Adrenal gland (tissue), 12 donors: ENCODE data around the gene HEXIM2. TPM values are rescaled to one million over a fixed set of nuclear protein-coding genes. Genes with fewer than 3 reads are reported as not detected.
A peak's percentile ranks its signal among the peaks of the same experiment; 100 is the strongest.

Experiments
- DNase-seq, 7 donors: peaks; one replicate each; pipeline ENCODE4 v3.0.0-alpha.2; 2019 to 2020
- H3K27ac ChIP-seq, 5 donors: fragments of 200-600 bp; sonication (generic) in 4 of 5; 1 replicate in 3 of 5; 2 replicates in 2 of 5; pipeline versions ENCODE4 v1.5.1 to v1.8.0; 2016 to 2020; ENCODE audit warnings: mild to moderate bottlenecking in 1 of 5
- H3K27me3 ChIP-seq: fragments of 200-600 bp; 2 replicates; pipeline ENCODE4 v1.8.0; 2021
- H3K36me3 ChIP-seq, 2 donors: fragments of 200-600 bp; replicated peaks in 1 of 2; 1 replicate in 1 of 2; 2 replicates in 1 of 2; pipeline versions ENCODE4 v1.5.1 to v1.8.0; 2018 to 2022
- H3K4me1 ChIP-seq, 2 donors: fragments of 200-600 bp; replicated peaks in 1 of 2; 1 replicate in 1 of 2; 2 replicates in 1 of 2; pipeline versions ENCODE4 v1.5.1 to v1.8.0; 2018 to 2021
- H3K4me3 ChIP-seq, 4 donors: fragments of 200-600 bp; sonication (generic) in 3 of 4; one replicate each; pipeline ENCODE4 v1.5.1; 2016 to 2018
- H3K9me3 ChIP-seq, 3 donors: fragments of 200-600 bp; sonication (generic) in 1 of 3; replicated peaks in 1 of 3; 1 replicate in 2 of 3; 2 replicates in 1 of 3; pipeline versions ENCODE4 v1.5.1 to v1.8.0; 2016 to 2021
- CTCF ChIP-seq, 6 experiments: fragments of 450-650 bp in 4 of 6; fragments of 200-600 bp in 2 of 6; sonication (generic) in 1 of 6; IDR thresholded peaks; 1 replicate in 5 of 6; 2 replicates in 1 of 6; pipeline versions ENCODE4 v1.5.1 to v1.8.0; 2016 to 2021; ENCODE audit warnings: antibody characterized with exemption in 6 of 6, mild to moderate bottlenecking in 2 of 6, moderate library complexity in 1 of 6
- POLR2A ChIP-seq, 2 donors: fragments of 450-650 bp; IDR thresholded peaks; one replicate each; pipeline ENCODE4 v1.6.1; 2017; ENCODE audit warnings: antibody characterized with exemption in 2 of 2, mild to moderate bottlenecking in 2 of 2, moderate library complexity in 1 of 2
- WGBS, 4 donors: extraction: QIAGEN DNeasy Blood & Tissue Kit in 2 of 4; methylation state at CpG; one replicate each; pipeline versions ENCODE4 v1.1.5 to v1.1.7; 2013 to 2017; 5-methylcytosine and 5-hydroxymethylcytosine counted together
- intact Hi-C, 2 donors: fragments of 100-400 bp; cut with DNase I; formaldehyde crosslinking; loops; one replicate each; pipeline versions ENCODE4 v1.14.1 to v1.15.0; 2022 to 2023
- polyA plus RNA-seq, 3 donors: library from polyadenylated mRNA; stranded (reverse); fragments of 200-250 nt in 2 of 3; fragments of 350-450 nt in 1 of 3; fragmentation: Illumina TruSeq in 1 of 3; extraction: RNeasy Lipid Tissue Mini Kit (QIAGEN cat#74804) in 1 of 3; gene quantifications; one replicate each; pipeline ENCODE4 v1.2.3, GENCODE V29; 2013 to 2014
- total RNA-seq, 9 donors: library from RNA; depleted of rRNA in 4 of 9; stranded (reverse); fragments of >200 nt in 4 of 9; fragments of 120-200 nt in 1 of 9; fragmentation: NEBNext Ultra II Directional in 1 of 9; extraction: Animal tissue kit (Norgen Biotek cat#: 25700) in 1 of 9; gene quantifications; one replicate each; pipeline versions ENCODE4 v1.1.0 to v1.2.4, GENCODE V29; 2013 to 2023
- donor health status: healthy with polysubstance abuse.
- donor health status: Bipolar disorder and iron deficiency.
- donor health status: DM: yes; HTN: yes; CAD: no.
- donor health status: DM: no; HTN: no; CAD: no.
- donor health status: DM: no; HTN: no; CAD: no.
- donor health status: DM: yes; HTN: yes; CAD: no.

The HEXIM2 gene
- total and polyA plus RNA-seq, 12 donors = 4.5 to 28.1 (median 15.9) TPM

DNA sequence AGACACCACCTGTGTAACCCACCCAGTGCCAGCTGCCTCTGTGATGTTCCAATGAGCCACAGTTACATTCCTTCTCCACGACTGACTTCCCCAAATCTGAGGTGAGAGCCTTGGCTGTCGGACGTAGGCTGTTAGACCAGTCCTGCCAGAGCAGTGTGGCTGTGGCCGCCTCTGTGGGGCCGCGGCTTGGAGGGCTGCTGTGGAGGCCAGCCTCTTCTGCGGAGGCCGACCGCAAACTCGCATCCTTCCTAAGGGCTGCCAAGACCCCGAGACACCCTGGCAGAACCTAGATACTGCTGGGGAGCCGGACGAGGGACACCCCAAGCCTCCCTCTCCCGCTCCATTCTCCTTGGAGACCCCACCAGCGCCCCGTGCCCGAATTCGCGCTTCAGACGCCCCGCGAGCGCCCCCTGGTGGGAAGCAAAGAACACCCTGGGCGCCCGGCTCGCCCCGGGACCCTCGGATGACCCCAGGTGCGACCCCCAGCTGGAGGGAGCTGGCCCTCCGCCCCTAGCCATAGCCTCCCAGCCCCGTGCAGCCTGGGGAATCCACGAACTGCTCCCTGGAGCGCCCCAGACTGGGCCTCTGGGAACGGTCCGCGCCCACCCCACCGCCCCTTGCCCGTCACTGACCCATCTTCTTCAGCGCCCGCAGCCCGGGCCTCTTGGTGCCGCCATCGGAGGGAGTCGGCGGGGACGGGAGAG lies 29.9 kb upstream of the HEXIM2 start:
- H3K9me3 ChIP-seq = no peaks in the 10 kb centered on the region
- intact Hi-C loops = loop anchor here in 1 of 2 donors (10.0 kb wide), 1 partner anchor 357 kb away; no protein-coding TSS in a partner anchor
- H3K4me3 ChIP-seq = peak overlapping the region; percentile 36 to 93 (median 72)
- H3K36me3 ChIP-seq = no peaks in the 10 kb centered on the region
- TF ChIP-seq CTCF (IDR thresholded peaks at IDR 0.05) (peak; percentile 71 to 93 (median 84)), POLR2A (IDR thresholded peaks at IDR 0.05) (no peak)
- peak in 4 of 7 donors; percentile 42 to 74 (median 65) for DNase-seq
- peaks cover 47 to 57% of the 10 kb centered on the region in 2 donors for H3K4me1 ChIP-seq
- peak overlapping the region; percentile 80 to 98 (median 97) for H3K27ac ChIP-seq
- WGBS, 4 donors = 7 to 12% (median 9%) methylated on average over 29 to 46 of the region's 46 CpGs; no CpG with 5 or more reads in 1 of the 4 donors
- no peaks in the 10 kb centered on the region for H3K27me3 ChIP-seq

- TF ChIP-seq POLR2A (IDR thresholded peaks at IDR 0.05) (peak in 1 of 2 donors; percentile 74), CTCF (IDR thresholded peaks at IDR 0.05) (no peak)
- peaks cover 47 to 59% of the 10 kb centered on the region in 2 donors for H3K4me1 ChIP-seq
- H3K9me3 ChIP-seq = no peaks in the 10 kb centered on the region
- H3K27me3 ChIP-seq = no peaks in the 10 kb centered on the region
- DNase-seq = no peak
- H3K27ac ChIP-seq = peak within 1 kb of the TSS; percentile 86 to 98 (median 97)
- WGBS, 4 donors = 0% methylated on average over 36 of the region's 36 CpGs; no CpG with 5 or more reads in 2 of the 4 donors
- intact Hi-C loops = loop anchor here in 1 of 2 donors (10.0 kb wide), 1 partner anchor 357 kb away; no protein-coding TSS in a partner anchor
- H3K4me3 ChIP-seq = peak within 1 kb of the TSS; percentile 36 to 93 (median 72)
- H3K36me3 ChIP-seq = no peaks in the 10 kb centered on the region
These were observed 29.4 kb upstream of the HEXIM2 start, which contains the start of gene PLCD3 for GRCh38 chr17:45132320-45132571. PLCD3 (minus strand) TSS chr17:45132515; CDS start chr17:45132410, 105 bp downstream.

DNA sequence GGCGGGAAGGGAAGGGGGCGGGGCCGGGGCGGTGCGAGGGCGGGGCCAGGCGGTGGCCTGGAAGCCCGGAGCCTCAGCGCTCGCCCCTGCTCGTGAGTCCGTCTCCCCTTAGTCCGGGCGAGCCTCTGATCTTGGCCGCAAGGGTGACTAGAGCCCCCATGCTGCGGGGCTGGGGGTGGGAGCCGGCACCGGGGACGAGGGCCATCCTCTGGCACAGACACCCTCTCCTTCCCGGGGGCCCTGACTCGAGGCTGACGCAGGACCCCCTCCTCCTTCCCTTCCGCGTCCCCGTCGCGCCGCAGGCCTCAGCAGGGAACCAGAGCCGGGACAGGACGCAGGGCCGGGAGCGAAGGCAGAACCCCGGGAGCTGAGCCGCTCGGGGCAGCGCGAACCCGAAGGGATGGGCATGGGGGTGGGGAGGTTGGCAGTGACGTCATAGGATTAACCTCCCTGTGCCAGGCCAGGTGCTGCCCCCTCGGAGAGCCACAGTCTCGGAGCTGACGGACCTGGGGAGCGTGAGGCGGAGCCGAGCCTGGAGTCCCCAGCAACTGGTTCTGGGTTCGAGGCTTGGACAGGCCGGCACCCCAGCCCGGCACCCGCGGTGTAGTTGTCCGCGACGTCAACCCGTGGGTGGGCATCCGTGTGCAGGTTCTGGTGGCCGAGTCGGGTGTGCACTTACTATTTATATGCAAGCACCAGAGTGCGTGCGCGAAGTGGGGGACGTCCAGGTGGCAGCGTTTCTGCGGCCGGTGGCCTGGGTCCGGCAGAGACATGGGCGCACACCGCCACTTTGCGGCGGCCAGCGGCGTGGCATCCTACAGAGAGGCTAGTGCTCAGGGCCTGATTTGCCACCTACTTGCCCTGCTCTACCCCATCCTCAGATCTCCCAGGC lies 28.9 kb upstream of the HEXIM2 start:
- Histone ChIP-seq H3K36me3 (peaks cover 0 to under 1% of the 10 kb centered on the region in 2 donors), H3K9me3 (no peaks in the 10 kb centered on the region), H3K27me3 (no peaks in the 10 kb centered on the region), H3K27ac (peak overlapping the region; percentile 86 to 98 (median 97)), H3K4me1 (peaks cover 44 to 58% of the 10 kb centered on the region in 2 donors), H3K4me3 (peak overlapping the region in 2 of 4 donors; percentile 81 to 93)
- intact Hi-C loops = loop anchor here in 1 of 2 donors (10.0 kb wide), 1 partner anchor 358 kb away; no protein-coding TSS in a partner anchor
- DNase-seq = peak; percentile 85 to 94 (median 88)
- TF ChIP-seq CTCF (IDR thresholded peaks at IDR 0.05) (peak; percentile 66 to 95 (median 88)), POLR2A (IDR thresholded peaks at IDR 0.05) (peak; percentile 36 to 77)
- WGBS, 4 donors = 0% methylated on average over 4 to 69 of the region's 71 CpGs
